IPS-NIHi11 (cell line): Measurements from ENCODE around the gene MAMDC2.

Source experiments
- DNase-seq: peaks from one replicate; pipeline ENCODE4 v3.0.0; 2012; ENCODE audit warnings: mixed read lengths, low spot score

Gene MAMDC2

DNA sequence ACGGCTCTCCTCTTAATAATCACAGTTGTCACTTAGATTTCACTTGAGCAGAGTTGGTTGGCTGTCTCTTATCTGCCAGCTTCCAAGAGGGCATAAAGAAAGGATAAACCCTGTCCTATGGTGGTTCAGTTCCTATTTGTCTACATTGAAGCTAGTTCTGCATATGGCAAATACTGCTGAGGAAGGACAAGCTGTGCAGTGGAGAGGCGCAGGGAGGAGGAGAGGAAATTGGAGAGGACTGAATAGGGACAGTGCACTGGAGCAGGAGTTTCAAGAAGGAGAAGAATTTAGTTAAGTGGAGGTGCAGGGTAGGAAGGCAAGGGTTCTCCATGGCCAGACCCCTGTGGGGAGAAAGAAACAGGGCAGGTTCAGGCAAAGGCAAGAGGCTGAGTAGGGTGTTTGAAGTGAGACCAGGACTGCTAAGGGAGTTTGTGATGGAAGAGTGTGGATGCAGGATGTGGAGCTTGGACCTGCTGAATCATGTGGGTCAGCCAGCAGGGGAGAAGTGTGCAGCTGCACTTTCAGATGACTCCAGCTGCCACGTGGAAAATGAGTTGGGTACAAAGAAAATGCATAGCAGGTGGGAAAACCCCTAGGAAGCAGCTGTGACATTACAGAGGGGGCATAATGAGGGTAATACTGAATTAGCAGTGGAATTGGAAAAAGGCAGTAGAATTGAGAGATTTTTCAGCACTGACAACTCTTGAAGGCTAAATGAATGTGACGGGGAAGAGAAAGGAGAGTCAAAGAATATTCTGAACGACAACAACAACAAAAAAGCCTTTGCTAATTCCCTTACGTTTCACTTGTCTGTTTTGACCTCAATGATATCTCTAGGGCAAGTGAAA is 66.8 kb downstream of the MAMDC2 start:
- DNase-seq, result no peak

GRCh38 chr9:70111042-70111602 is 67.5 kb downstream of the MAMDC2 start:
- DNase-seq, result peak; percentile 68

GRCh38 chr9:70111641-70112236 is 68.1 kb downstream of the MAMDC2 start:
- no peak for DNase-seq

DNA sequence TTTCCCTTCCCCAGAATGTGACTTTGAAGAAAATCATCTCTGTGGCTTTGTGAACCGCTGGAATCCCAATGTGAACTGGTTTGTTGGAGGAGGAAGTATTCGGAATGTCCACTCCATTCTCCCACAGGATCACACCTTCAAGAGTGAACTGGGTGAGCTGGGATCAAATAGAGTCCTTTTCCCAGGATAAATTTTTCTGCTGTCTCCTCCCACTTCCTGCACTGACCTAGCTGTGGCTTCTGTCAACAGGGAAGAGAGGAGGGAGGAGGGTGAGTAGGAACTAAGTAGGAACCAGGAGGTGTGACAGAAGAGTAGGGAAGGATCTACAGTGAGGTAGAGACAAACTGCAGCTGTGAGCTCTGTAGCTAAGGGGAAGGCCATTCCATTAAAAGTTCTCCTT is 69.3 kb downstream of the MAMDC2 start:
- no peak for DNase-seq

GRCh38 chr9:70113403-70114022 is 69.9 kb downstream of the MAMDC2 start:
- DNase-seq, result peak; percentile 67

DNA sequence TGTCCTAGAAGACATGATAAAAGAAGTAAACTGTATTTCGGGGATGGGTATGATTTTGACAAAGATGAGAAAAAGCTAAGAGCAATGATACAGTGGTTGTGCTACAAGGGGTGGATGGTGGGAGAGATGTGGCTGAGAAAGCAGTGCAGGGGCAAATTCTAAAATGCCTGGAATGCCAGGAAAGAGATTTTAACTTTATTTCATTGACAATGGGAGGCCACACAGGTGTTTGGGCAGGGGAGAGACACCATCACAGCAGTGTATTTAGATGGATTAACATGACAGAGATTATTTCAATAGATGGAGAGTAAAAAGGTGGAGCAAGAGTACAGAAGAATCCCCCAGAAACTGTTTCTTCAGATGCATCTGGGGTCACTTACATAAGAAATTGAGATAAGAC is 71.2 kb downstream of the MAMDC2 start:
- DNase-seq, result no peak

DNA sequence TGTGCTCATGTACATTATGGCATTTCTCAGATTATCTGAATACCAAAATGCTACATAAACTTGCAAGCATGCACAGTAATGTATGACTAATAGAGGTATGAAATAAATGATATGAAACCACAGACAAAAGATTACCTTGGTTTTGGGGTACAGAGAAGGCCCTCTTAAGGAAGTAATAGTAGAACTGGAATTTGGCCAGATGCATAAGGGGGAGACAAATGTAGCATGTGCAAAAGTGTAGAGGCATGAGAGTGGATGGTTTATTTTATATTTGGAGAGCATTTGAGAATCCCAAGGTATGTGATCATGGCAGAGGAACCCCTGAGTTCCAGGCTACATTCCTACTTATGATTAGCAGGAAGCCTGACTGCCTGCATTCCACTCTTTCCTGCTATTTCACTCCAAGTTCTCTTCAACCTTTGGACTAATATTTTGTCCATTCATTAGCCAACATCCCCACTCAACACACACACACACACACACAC is 74.2 kb downstream of the MAMDC2 start:
- DNase-seq, result no peak

DNA sequence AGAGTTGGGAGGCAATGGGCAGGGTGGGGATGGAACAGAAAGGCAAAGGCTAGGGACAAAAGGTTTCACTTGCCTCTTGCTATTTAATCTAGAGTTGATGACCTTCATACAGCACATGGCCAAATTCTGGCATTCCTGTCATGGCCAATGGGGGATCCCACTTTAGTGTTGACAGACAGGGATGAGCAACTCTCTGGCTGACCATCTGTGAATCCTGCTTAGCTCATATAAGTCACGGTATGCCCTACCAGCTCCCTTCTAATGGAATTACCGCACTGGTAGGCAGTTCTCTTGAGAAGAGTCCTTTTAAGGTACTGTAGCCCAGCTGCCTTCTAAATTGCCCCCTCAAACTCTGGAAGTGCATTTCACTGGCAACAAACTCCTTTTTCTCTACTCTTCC is 76.1 kb downstream of the MAMDC2 start:
- no peak for DNase-seq

DNA sequence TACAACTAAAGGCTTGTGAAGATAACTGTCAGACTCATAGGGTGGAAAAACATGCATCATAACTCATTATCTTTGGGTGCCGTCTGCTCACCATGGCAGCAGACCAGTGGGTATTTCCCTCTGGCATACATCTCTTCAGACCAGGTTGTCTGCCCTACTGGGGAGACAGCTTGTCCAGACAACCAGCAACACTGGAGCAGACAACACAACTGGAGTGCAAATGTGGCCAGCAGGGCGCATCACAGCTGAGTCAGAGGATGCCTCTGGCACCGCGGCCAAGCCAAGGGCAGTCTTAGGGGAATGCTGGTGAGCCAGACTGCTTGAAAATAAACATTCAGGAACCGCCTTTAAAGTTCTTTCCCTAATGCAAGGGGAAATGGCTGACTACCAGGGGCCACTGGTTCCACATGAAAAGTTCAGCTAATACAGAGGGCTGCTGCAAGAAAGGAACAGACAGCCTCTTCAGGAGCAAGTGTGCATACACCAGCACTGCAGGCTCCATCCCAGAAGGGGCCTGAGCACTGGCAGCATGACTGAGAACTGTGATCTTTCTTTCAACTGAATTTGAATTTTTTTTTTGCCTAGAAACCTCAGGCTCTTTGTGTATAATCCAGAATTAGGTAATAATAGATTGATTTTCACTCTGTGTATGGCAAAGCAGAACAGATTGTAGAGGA is 77.3 kb downstream of the MAMDC2 start:
- peak; percentile 20 for DNase-seq

DNA sequence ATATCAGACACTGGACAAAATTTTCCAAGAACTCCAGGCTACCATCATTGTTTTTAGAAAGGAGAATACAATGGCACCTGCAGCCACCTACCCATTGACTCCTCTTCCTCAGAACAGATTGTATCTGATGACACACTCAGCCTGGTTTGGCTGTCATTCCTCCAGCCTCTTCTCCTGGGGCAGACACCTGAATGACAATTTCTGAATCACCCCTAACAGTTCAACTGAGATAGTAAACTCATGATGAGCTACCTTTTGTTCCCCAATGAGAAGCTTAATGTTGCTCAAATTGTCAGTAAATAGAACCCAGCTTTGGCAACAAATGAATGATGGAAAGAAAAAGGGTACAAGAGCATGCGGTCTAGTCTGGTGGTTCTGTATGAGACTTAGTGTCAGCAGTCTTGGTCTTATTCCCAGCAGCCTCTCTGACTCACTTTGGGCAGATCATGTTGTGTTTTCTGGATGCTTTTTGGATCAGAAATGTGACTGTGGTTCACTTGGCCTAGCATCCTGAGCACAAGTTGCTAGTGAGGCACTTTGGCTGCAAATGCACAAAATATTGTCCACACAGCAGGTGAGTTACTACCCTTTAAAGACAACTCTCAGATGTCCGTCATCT is 78.3 kb downstream of the MAMDC2 start:
- no peak for DNase-seq

DNA sequence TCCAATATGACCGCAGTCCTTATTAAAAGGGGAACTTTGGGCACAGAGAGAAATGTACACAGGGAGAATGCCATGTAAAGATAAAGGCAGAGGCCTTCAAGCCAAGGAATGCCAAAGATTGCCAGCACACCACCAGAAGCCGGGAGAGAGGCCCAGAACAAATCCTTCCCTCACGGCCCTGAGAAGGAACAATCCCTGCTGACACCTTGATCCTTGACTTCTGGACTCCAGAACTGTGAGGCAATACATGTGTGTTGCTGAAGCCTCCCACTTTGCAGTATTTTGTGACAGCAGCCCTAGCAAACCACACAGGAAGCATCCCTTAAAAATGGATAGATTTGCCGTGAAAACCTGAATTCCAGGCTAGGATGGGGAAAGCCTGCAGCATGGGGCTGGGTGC is 80.0 kb downstream of the MAMDC2 start:
- DNase-seq, result no peak

DNA sequence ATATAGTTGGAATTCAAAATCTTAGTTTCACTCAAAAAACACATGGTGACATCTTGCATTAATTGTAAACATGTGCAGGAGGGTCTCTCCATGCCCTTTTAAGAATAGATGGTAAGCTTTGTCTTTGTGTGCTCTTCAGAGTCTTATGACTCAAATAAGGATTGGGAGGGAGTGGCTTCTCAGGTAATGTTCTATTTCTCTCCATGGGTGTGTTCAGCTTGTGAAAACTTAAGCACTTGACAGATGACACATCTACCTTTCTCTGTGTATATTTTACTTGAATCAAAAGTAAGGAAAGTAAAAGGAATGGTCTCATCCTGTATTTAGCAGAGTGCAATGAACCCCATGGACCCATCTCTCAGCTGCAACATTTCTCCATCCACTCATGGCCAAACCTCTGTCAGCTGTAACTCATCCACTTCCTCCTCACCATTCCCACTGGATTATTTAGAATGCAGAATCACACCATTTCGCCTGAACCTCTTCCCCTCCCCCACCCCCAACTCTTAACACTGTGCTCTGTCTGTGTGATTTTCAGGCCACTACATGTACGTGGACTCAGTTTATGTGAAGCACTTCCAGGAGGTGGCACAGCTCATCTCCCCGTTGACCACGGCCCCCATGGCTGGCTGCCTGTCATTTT is 82.1 kb downstream of the MAMDC2 start:
- no peak for DNase-seq

- DNase-seq, result no peak
Observed at GRCh38 chr9:70127036-70127435, 83.4 kb downstream of the MAMDC2 start.

DNA sequence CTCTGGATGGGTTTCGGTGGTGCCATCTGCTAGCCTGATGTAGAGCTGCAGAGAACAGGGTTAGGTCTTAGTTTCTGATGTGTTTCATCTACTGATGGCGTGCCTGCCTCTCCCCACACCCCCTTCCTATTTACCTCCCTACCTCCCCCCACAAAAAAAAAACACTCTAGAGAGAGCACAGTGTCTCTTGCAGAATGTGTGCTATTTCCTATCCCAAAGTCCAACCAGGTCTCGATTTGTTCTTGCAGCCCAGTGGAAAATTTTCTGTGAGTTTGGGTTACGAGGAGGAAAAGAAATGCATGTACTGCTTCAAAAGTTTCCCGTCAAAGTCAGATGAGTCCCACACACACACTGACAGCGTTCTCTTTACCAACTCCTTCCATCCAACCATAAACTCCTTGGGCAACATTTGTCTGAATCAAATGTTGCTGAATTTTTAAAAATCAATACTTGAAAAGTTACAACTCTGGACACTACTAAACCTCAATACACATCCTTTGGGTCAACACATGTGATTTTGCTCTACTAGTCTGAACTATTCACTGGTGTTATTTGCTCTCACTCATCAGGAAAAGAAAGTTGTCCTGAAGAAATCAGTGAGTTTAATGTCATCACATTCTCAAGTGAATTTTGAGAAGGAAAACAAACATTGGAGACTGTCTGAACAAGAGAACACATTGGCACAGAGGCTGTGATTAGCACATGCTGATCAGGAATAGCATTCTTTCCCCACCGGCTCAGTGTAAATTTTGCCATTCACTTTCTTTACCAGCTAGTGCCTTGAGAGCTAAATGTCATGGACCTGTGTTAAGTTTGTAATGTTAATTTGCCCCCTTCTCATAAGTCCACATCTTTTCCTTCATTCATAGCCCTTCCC is 84.1 kb downstream of the MAMDC2 start:
- no peak for DNase-seq

- DNase-seq, result no peak
Observed at GRCh38 chr9:70130266-70130665, 86.6 kb downstream of the MAMDC2 start.

DNA sequence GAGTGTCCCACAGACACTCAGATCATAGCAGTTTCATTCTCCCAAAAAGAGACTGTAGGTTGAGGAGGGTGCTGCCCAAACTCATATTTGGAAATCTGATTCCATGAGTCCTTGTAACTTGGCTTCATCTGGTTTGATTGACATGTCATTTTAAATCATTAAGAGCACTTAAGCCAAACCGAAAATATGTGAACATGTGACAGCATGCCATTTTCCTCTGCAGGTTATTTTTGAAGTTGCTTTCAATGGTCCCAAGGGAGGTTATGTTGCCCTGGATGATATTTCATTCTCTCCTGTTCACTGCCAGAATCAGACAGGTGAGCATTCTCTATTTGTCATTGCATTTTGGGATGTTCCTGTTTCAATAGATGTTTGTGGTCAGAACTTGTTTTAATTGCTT is 87.6 kb downstream of the MAMDC2 start:
- no peak for DNase-seq

GRCh38 chr9:70133253-70134208 is 89.9 kb downstream of the MAMDC2 start:
- DNase-seq, result no peak

GRCh38 chr9:70134360-70134759 is 90.7 kb downstream of the MAMDC2 start:
- DNase-seq, result no peak

- DNase-seq, result no peak
Observed at GRCh38 chr9:70135176-70135575, 91.5 kb downstream of the MAMDC2 start.
